Panc1 (cell line): ENCODE measurements around the gene ALOX5. TPM values are rescaled to one million over a fixed set of nuclear protein-coding genes. Genes with fewer than 3 reads are reported as not detected.

Experiments
- ATAC-seq: fragments of 200-7000 bp; cut with Tn5 transposase; 2 replicates; pipeline ENCODE4 v1.9.1; 2020; ENCODE audit warnings: mild to moderate bottlenecking, moderate library complexity
- BruUV-seq: library from RNA; stranded (reverse); fragments of 400-500 nt; replicated peaks from 2 replicates; lab custom pipeline; 2021; lab: Mats Ljungman, UMichigan
- CTCF ChIA-PET: fragments of 300-600 bp; sonication (Branson Sonifier 250); formaldehyde crosslinking; loops from one replicate; lab custom pipeline; 2022; ENCODE audit warnings: antibody characterized with exemption; lab: Charles Lee
- POLR2A ChIA-PET: fragments of 300-600 bp; sonication (Branson Sonifier 250); formaldehyde crosslinking; loops from one replicate; lab custom pipeline; 2022; ENCODE audit warnings: antibody characterized with exemption; lab: Charles Lee
- DNase-seq: peaks from one replicate; pipeline ENCODE4 v3.0.0-alpha.2; 2010; ENCODE audit warnings: low read depth, low spot score
- H3K27ac ChIP-seq: 2 replicates; pipeline ENCODE4 v1.5.1; 2011; ENCODE audit warnings: mild to moderate bottlenecking, low read length, inconsistent platforms
- H3K27me3 ChIP-seq: fragments of 200-500 bp; sonication (Bioruptor generic); 2 replicates; pipeline ENCODE4 v1.6.0; 2014; ENCODE audit warnings: low read length, inconsistent platforms; ENCODE audit not compliant: control insufficient read depth, insufficient read depth
- H3K36me3 ChIP-seq: fragments of 200-500 bp; sonication (Bioruptor generic); 2 replicates; pipeline ENCODE4 v1.5.1; 2014; ENCODE audit warnings: inconsistent platforms, mild to moderate bottlenecking, low read length, moderate library complexity; ENCODE audit not compliant: control insufficient read depth, insufficient read depth
- H3K4me1 ChIP-seq: 2 replicates; pipeline ENCODE4 v1.5.1; 2011; ENCODE audit warnings: inconsistent platforms, mild to moderate bottlenecking, low read length, moderate library complexity; ENCODE audit not compliant: control insufficient read depth, insufficient read depth
- H3K4me3 ChIP-seq, 2 experiments: 2 replicates each; pipeline ENCODE4 v1.5.1; 2011 to 2012; ENCODE audit warnings: low read depth in 2 of 2, low read length in 2 of 2, mild to moderate bottlenecking in 2 of 2, inconsistent platforms in 1 of 2, moderate library complexity in 1 of 2
- H3K9me3 ChIP-seq: fragments of 200-500 bp; sonication (Bioruptor generic); 2 replicates; pipeline ENCODE4 v1.5.1; 2014; ENCODE audit warnings: low read depth, mild to moderate bottlenecking, inconsistent platforms, low read length, moderate library complexity; ENCODE audit not compliant: control insufficient read depth, insufficient read depth
- CTCF ChIP-seq: fragments of 450-650 bp; IDR thresholded peaks from 2 replicates; pipeline ENCODE4 v1.5.1; 2017; ENCODE audit warnings: mild to moderate bottlenecking
- POLR2AphosphoS5 ChIP-seq: IDR thresholded peaks from 2 replicates; pipeline ENCODE4 v1.6.1; 2012; ENCODE audit warnings: mild to moderate bottlenecking, low read depth, low read length, moderate library complexity
- REST ChIP-seq, 2 experiments: IDR thresholded peaks; 2 replicates each; pipeline ENCODE4 v1.6.1; 2011 to 2012; ENCODE audit warnings: low read depth in 2 of 2, control low read depth in 1 of 2, low read length in 1 of 2, mild to moderate bottlenecking in 1 of 2, moderate library complexity in 1 of 2; ENCODE audit not compliant: insufficient read depth in 1 of 2
- SIN3A ChIP-seq: IDR thresholded peaks from 2 replicates; pipeline ENCODE4 v1.6.1; 2012; ENCODE audit warnings: low read depth, mild to moderate bottlenecking, low read length, moderate library complexity, borderline replicate concordance; ENCODE audit not compliant: insufficient read depth
- TCF7L2 ChIP-seq: IDR thresholded peaks from 2 replicates; pipeline ENCODE4 v1.6.1; 2011; ENCODE audit warnings: mild to moderate bottlenecking, low read depth, low read length, inconsistent platforms
- in situ Hi-C: cut with HindIII; loops from 2 replicates; pipeline ENCODE4 v1.10.0; 2016; ENCODE audit warnings: low sequenced_read_pairs, low pct_unique_long_range_greater_than_20kb
- intact Hi-C: fragments of 100-400 bp; cut with micrococcal nuclease; formaldehyde crosslinking; loops from one replicate; pipeline ENCODE4 v1.10.0; 2022; ENCODE audit not compliant: unreplicated experiment
- total RNA-seq: library from RNA; stranded (reverse); gene quantifications from one replicate; pipeline ENCODE4 v1.2.1, GENCODE V29; 2021; ENCODE audit not compliant: unreplicated experiment

ALOX5 gene
- total RNA-seq, 1 experiment from 2014 or later: 0.82 TPM

- Histone ChIP-seq H3K27me3 (no peaks in the 10 kb centered on the region), H3K4me3 (no peak overlapping the region), H3K4me1 (no peaks in the 10 kb centered on the region), H3K9me3 (no peaks in the 10 kb centered on the region), H3K27ac (no peak overlapping the region), H3K36me3 (no peaks in the 10 kb centered on the region)
- ChIA-PET CTCF (no interaction called here), POLR2A (no interaction called here)
- BruUV-seq: no TSS peak
- in situ Hi-C loops (no loop called here), intact Hi-C loops (loop anchor here (10.0 kb wide), 1 partner anchor 450 kb away; the partner anchor contains the start of gene ZNF22)
- ATAC-seq: no peak
- DNase-seq: no peak
- no peak for TF ChIP-seq TCF7L2
- no peak for TF ChIP-seq POLR2AphosphoS5
- no peak for TF ChIP-seq REST (IDR thresholded peaks at IDR 0.05; ENCODE audit: insufficient read depth in 1 of 2, low read depth in 2 of 2, low read length in 1 of 2)
- no peak for TF ChIP-seq CTCF
- TF ChIP-seq SIN3A: no peak
Measured at GRCh38 chr10:45454859-45455258, 80.8 kb downstream of the ALOX5 start.

- ChIA-PET CTCF (no interaction called here), POLR2A (no interaction called here)
- in situ Hi-C loops: no loop called here
- TF ChIP-seq POLR2AphosphoS5: no peak
- TF ChIP-seq REST (IDR thresholded peaks at IDR 0.05; ENCODE audit: insufficient read depth in 1 of 2, low read depth in 2 of 2, low read length in 1 of 2): no peak
- TF ChIP-seq CTCF: no peak
- TF ChIP-seq TCF7L2: no peak
- TF ChIP-seq SIN3A: no peak
- Histone ChIP-seq H3K4me1 (no peaks in the 10 kb centered on the region), H3K9me3 (no peaks in the 10 kb centered on the region), H3K27ac (no peak overlapping the region), H3K4me3 (no peak overlapping the region), H3K27me3 (no peaks in the 10 kb centered on the region), H3K36me3 (no peaks in the 10 kb centered on the region)
- DNase-seq (no peak), ATAC-seq (no peak)
- intact Hi-C loops: loop anchor here (10.0 kb wide), 1 partner anchor 451 kb away; the partner anchor contains the start of gene ZNF22
- BruUV-seq: no TSS peak
Measured at GRCh38 chr10:45456233-45456632, 82.2 kb downstream of the ALOX5 start.
